Measurements from ENCODE around the gene TAF8.

Gene TAF8

DNA sequence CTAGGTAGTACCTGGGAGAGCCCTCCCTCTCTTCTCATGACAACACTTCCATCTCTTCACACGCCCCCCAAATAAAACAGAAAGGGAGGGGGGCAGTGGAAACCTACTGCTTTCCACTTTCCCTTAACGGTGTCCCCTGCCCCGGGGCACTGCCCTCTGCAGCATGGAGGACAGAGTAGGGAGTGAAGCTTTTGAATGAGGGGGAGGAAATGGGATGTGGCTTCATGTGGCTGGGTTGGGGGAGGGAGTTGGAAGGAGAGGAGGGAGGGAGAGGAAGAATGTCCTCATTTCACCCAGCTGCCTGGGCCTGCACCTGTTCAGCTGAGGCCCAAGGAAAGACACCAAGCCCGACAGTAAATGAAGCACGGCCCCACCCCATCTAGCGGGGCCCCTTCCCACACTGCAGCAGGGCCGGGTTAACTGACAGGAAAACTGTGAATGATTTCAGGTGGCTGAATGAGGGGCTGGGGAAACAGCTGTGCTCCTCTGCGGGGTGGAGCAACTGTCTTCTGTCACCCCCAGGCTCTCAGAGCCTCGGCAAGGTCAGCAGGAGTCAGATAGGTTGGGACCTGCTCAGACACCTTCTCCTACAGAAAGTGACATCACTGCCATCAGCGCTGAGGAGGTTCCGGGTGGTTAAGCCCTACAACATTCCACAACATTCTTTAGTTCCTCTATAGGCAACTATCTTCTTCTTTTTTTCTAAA, 40.0 kb upstream of the TAF8 start:
- no peak for DNase-seq (ENCODE audit: extremely low spot score)
- POLR2A ChIA-PET: interaction anchor here (0.6 to 1.2 kb wide), 2 partner anchors 114 to 223 kb away, joined by 3 read pairs; partner anchors contain the start of gene TOMM6

DNA sequence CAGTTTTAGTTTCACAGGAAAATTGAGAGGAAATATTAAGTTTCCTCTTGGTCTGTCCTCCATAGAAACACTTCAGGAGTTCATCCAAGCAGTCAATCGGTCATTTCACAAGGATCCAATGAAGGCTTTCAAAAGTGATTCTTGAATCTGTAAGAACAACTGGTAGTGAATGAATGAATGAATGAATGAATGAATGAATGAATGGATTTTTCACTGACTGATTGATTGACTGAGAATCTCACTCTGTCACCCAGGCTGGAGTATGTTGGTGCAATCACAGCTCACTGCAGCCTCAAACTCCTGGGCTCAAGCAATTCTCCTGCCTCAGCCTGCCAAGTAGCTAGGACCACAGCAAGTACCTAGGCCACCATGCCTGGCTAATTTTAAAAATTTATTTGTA, 39.4 kb upstream of the TAF8 start:
- no peak for TF ChIP-seq PKNOX1 (IDR thresholded peaks at IDR 0.05)
- ChIA-PET POLR2A (interaction anchor here (1.2 kb wide), 1 partner anchor 224 kb away, joined by 3 read pairs; the partner anchor contains the start of gene TOMM6), CTCF (no interaction called here)
- no peak for DNase-seq (ENCODE audit: extremely low spot score)

More for the DNA sequence above, 40.0 kb upstream of the TAF8 start:
- TF ChIP-seq L3MBTL2 (conservative IDR thresholded peaks at IDR 0.05): no peak
- TF ChIP-seq ZNF384 (IDR thresholded peaks at IDR 0.05): no peak
- TF ChIP-seq ELF4 (IDR thresholded peaks at IDR 0.05): no peak
- no peak for TF ChIP-seq LEF1 (IDR thresholded peaks at IDR 0.05; ENCODE audit: borderline replicate concordance)
- TF ChIP-seq HDGF (IDR thresholded peaks at IDR 0.05; ENCODE audit: borderline replicate concordance): no peak
- no peak for TF ChIP-seq BHLHE40 (IDR thresholded peaks at IDR 0.05; ENCODE audit: borderline replicate concordance)
- no peak for TF ChIP-seq TARDBP (IDR thresholded peaks at IDR 0.05)
- no peak for TF ChIP-seq FOXK2 (IDR thresholded peaks at IDR 0.05)
- TF ChIP-seq NFRKB (IDR thresholded peaks at IDR 0.05): no peak
- TF ChIP-seq FOXM1 (IDR thresholded peaks at IDR 0.05; ENCODE audit: borderline replicate concordance): no peak
- no peak for TF ChIP-seq SUZ12 (IDR thresholded peaks at IDR 0.05)
- no peak for TF ChIP-seq ARNT (IDR thresholded peaks at IDR 0.05)
- TF ChIP-seq SP1 (IDR thresholded peaks at IDR 0.05): no peak
- no peak for TF ChIP-seq FOXA1 (IDR thresholded peaks at IDR 0.05)
- no peak for TF ChIP-seq CTBP1 (IDR thresholded peaks at IDR 0.05; ENCODE audit: borderline replicate concordance)
- no peak for TF ChIP-seq PKNOX1 (IDR thresholded peaks at IDR 0.05)
- CTCF ChIA-PET: interaction anchor here (0.9 kb wide), 1 partner anchor 18 kb away, joined by 3 read pairs; no protein-coding TSS in a partner anchor

DNA sequence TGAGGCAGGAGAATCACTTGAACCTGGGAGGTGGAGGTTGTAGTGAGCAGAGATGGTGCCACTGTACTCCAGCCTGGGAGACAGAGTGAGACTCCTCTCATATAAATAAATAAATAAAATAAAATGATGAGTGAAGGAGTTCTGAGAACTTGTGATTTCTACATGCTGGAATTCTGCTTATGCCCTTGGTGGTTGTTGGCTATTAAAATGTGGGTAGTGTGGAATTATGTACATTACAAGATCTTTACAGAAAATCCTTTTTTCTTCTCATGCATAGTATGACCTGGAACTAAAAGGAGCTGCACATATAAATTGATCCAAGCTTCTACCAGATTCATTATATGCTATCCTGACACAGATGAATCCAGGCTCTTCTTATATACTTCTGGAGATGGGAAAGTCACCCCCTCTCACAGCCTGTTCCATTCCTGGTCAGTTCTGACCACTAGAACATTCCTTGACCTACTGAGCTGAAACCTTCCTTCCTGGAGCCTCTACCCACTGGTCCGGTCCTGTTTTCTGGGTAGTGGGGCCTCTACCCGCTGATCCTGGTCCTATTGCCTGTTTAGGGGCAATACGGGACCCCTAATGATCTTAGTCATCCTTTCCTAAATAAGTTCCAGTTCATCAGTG, 37.7 kb upstream of the TAF8 start:
- TF ChIP-seq CTBP1 (IDR thresholded peaks at IDR 0.05; ENCODE audit: borderline replicate concordance) (no peak), SP1 (IDR thresholded peaks at IDR 0.05) (no peak), NFRKB (IDR thresholded peaks at IDR 0.05) (no peak), LEF1 (IDR thresholded peaks at IDR 0.05; ENCODE audit: borderline replicate concordance) (no peak), PKNOX1 (IDR thresholded peaks at IDR 0.05) (no peak), ELF4 (IDR thresholded peaks at IDR 0.05) (no peak), TARDBP (IDR thresholded peaks at IDR 0.05) (no peak)
- DNase-seq (ENCODE audit: extremely low spot score): no peak
- ChIA-PET POLR2A (no interaction called here), CTCF (no interaction called here)

- CTCF ChIA-PET: no interaction called here
- no peak for TF ChIP-seq CTBP1 (IDR thresholded peaks at IDR 0.05; ENCODE audit: borderline replicate concordance)
- TF ChIP-seq ZNF384 (IDR thresholded peaks at IDR 0.05): no peak
- no peak for TF ChIP-seq LEF1 (IDR thresholded peaks at IDR 0.05; ENCODE audit: borderline replicate concordance)
- TF ChIP-seq FOXA1 (IDR thresholded peaks at IDR 0.05): no peak
- no peak for TF ChIP-seq PKNOX1 (IDR thresholded peaks at IDR 0.05)
- TF ChIP-seq FOXK2 (IDR thresholded peaks at IDR 0.05): no peak
- no peak for TF ChIP-seq HDGF (IDR thresholded peaks at IDR 0.05; ENCODE audit: borderline replicate concordance)
- TF ChIP-seq ARNT (IDR thresholded peaks at IDR 0.05): no peak
- TF ChIP-seq NFRKB (IDR thresholded peaks at IDR 0.05): no peak
- TF ChIP-seq TARDBP (IDR thresholded peaks at IDR 0.05): no peak
- no peak for TF ChIP-seq SP1 (IDR thresholded peaks at IDR 0.05)
- TF ChIP-seq BHLHE40 (IDR thresholded peaks at IDR 0.05; ENCODE audit: borderline replicate concordance): no peak
- TF ChIP-seq FOXM1 (IDR thresholded peaks at IDR 0.05; ENCODE audit: borderline replicate concordance): no peak
- DNase-seq (ENCODE audit: extremely low spot score): no peak
- POLR2A ChIA-PET: no interaction called here
Measured at GRCh38 chr6:42013134-42013516, 37.2 kb upstream of the TAF8 start.

DNA sequence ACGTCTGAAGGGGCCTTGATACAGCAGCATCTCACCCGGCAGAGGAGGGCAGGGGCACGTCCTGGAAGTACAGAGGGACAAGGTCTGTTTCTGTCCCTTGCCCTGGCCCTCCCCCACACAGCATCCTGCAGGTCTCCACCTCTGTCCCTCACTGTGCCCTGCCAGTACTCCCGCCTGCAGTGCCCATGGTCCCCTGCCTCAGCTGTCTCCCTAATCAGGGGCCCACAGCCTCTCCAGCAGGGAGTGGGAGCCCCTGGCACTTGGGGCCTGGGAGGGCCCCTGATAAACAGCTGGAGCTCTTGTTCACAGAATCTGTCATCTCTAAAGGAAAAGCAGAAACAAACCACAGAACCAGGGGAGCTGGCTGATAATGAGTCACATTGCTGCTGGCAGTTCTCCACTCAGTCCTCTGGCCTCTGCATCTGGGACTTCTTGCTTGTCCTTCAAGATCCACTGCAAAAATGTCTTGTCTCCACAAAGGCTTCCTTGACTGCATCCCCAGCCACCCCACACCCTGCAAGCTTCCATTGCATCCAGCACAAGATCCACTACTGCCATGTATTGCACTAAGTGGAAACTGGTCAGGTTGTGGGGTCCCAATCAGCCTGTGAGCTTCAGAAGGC, 33.2 kb upstream of the TAF8 start:
- ChIA-PET CTCF (no interaction called here), POLR2A (no interaction called here)
- TF ChIP-seq ELF4 (IDR thresholded peaks at IDR 0.05): no peak
- no peak for TF ChIP-seq CTBP1 (IDR thresholded peaks at IDR 0.05; ENCODE audit: borderline replicate concordance)
- TF ChIP-seq L3MBTL2 (conservative IDR thresholded peaks at IDR 0.05): no peak
- no peak for DNase-seq (ENCODE audit: extremely low spot score)

DNA sequence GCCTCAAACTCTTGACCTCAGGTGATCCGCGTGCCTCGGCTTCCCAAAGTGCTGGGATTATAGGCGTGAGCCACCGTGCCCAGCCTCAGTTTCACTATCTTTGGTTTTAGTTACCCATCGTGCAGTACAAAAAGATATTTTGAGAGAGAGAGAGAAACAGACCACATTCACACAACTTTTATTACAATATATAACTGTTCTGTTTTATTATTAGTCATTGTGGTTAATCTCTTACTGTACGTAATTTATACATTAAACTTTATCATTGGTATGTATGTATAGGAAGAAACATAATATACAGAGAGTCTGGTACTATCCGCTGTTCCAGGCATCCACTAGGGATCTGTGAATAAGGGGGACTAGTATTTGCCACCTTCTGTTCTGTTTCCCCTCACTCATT, 29.4 kb upstream of the TAF8 start:
- TF ChIP-seq PKNOX1 (IDR thresholded peaks at IDR 0.05) (no peak), ARNT (IDR thresholded peaks at IDR 0.05) (no peak), ELF4 (IDR thresholded peaks at IDR 0.05) (no peak), TARDBP (IDR thresholded peaks at IDR 0.05) (no peak), NFRKB (IDR thresholded peaks at IDR 0.05) (no peak), ZNF384 (IDR thresholded peaks at IDR 0.05) (no peak), SUZ12 (IDR thresholded peaks at IDR 0.05) (no peak), L3MBTL2 (conservative IDR thresholded peaks at IDR 0.05) (no peak), CTBP1 (IDR thresholded peaks at IDR 0.05; ENCODE audit: borderline replicate concordance) (no peak), HDGF (IDR thresholded peaks at IDR 0.05; ENCODE audit: borderline replicate concordance) (no peak), BHLHE40 (IDR thresholded peaks at IDR 0.05; ENCODE audit: borderline replicate concordance) (no peak), FOXM1 (IDR thresholded peaks at IDR 0.05; ENCODE audit: borderline replicate concordance) (no peak)
- ChIA-PET POLR2A (no interaction called here), CTCF (no interaction called here)
- DNase-seq (ENCODE audit: extremely low spot score): no peak
